ENCODE results near the gene POLE. TPM values are rescaled to one million over a fixed set of nuclear protein-coding genes. Genes with fewer than 3 reads are reported as not detected.

The POLE gene
- total RNA-seq, 1 donor from 2014 or later: 174 TPM

GRCh38 chr12:132582582-132583410 is 104.3 kb downstream of the POLE start:
- Mint-ChIP-seq H3K27ac (ENCODE audit: unreplicated experiment) (no peak overlapping the region), H3K4me3 (no peak overlapping the region), H3K27me3 (ENCODE audit: low read depth) (peaks cover 52% of the 10 kb centered on the region), H3K4me1 (peaks cover 10% of the 10 kb centered on the region), H3K36me3 (ENCODE audit: low read depth) (peaks cover 11% of the 10 kb centered on the region), H3K9me3 (no peaks in the 10 kb centered on the region)
- no peak for TF ChIP-seq CTCF (conservative IDR thresholded peaks at IDR 0.05)
- no peak for DNase-seq (ENCODE audit: low read depth, low spot score)

- Mint-ChIP-seq H3K4me1 (peaks cover 10% of the 10 kb centered on the region), H3K27ac (ENCODE audit: unreplicated experiment) (no peak overlapping the region), H3K4me3 (peak overlapping the region; percentile 51), H3K27me3 (ENCODE audit: low read depth) (peaks cover 52% of the 10 kb centered on the region), H3K9me3 (no peaks in the 10 kb centered on the region), H3K36me3 (ENCODE audit: low read depth) (peaks cover 12% of the 10 kb centered on the region)
- no peak for TF ChIP-seq CTCF (conservative IDR thresholded peaks at IDR 0.05)
- no peak for DNase-seq (ENCODE audit: low read depth, low spot score)
These were observed 105.1 kb downstream of the POLE start for GRCh38 chr12:132582058-132582420.

GRCh38 chr12:132581348-132582057 is 105.6 kb downstream of the POLE start:
- H3K27me3 Mint-ChIP-seq (ENCODE audit: low read depth): peaks cover 50% of the 10 kb centered on the region
- peaks cover 8% of the 10 kb centered on the region for H3K4me1 Mint-ChIP-seq
- H3K36me3 Mint-ChIP-seq (ENCODE audit: low read depth): peaks cover 12% of the 10 kb centered on the region
- no peak overlapping the region for H3K27ac Mint-ChIP-seq (ENCODE audit: unreplicated experiment)
- DNase-seq (ENCODE audit: low read depth, low spot score): no peak
- no peaks in the 10 kb centered on the region for H3K9me3 Mint-ChIP-seq
- no peak overlapping the region for H3K4me3 Mint-ChIP-seq
- TF ChIP-seq CTCF (conservative IDR thresholded peaks at IDR 0.05): no peak

GRCh38 chr12:132580701-132581292 is 106.3 kb downstream of the POLE start:
- peak overlapping the region; percentile 2 for H3K4me3 Mint-ChIP-seq
- H3K9me3 Mint-ChIP-seq: no peaks in the 10 kb centered on the region
- no peak for TF ChIP-seq CTCF (conservative IDR thresholded peaks at IDR 0.05)
- peaks cover 12% of the 10 kb centered on the region for H3K36me3 Mint-ChIP-seq (ENCODE audit: low read depth)
- peaks cover 5% of the 10 kb centered on the region for H3K4me1 Mint-ChIP-seq
- peaks cover 43% of the 10 kb centered on the region for H3K27me3 Mint-ChIP-seq (ENCODE audit: low read depth)
- no peak for DNase-seq (ENCODE audit: low read depth, low spot score)
- H3K27ac Mint-ChIP-seq (ENCODE audit: unreplicated experiment): no peak overlapping the region

- H3K4me3 Mint-ChIP-seq: no peak overlapping the region
- H3K27me3 Mint-ChIP-seq (ENCODE audit: low read depth): peaks cover 35% of the 10 kb centered on the region
- H3K27ac Mint-ChIP-seq (ENCODE audit: unreplicated experiment): no peak overlapping the region
- TF ChIP-seq CTCF (conservative IDR thresholded peaks at IDR 0.05): no peak
- DNase-seq (ENCODE audit: low read depth, low spot score): no peak
- H3K9me3 Mint-ChIP-seq: no peaks in the 10 kb centered on the region
- H3K4me1 Mint-ChIP-seq: peaks cover 5% of the 10 kb centered on the region
- H3K36me3 Mint-ChIP-seq (ENCODE audit: low read depth): peaks cover 12% of the 10 kb centered on the region
These were observed 107.4 kb downstream of the POLE start for GRCh38 chr12:132579744-132580143.

Data from neural crest cell (in vitro differentiated cells).